Activated naive CD4-positive, alpha-beta T cell treated with Interleukin-2 at 50 U/mL for 16 hours (primary cell): Measurements from ENCODE around the gene FSCN2.

Experiments
- DNase-seq: peaks from one replicate; pipeline ENCODE4 v3.0.0-alpha.2; 2020

The FSCN2 gene

GRCh38 chr17:81491761-81492160 lies 36.4 kb upstream of the FSCN2 start:
- no peak for DNase-seq

DNA sequence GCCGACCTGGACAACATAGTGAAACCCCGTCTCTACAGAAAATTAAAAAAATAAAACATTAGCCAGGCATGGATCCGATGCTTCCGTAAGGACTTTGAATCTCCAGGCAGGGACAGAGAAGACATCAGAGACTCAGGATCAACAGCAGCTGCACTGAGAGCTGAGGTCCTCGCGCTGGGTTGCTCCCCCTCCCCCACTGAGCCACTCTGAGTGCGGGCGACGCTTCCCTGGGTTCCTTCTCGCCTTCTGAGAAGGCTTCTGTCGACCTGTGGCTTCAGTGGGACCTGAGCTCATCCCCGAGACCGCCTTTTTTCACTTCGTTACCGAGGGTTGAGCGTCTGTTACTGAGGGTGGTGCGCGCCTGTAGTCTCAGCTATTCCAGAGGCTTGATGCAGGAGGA lies 36.0 kb upstream of the FSCN2 start:
- DNase-seq, result no peak

DNA sequence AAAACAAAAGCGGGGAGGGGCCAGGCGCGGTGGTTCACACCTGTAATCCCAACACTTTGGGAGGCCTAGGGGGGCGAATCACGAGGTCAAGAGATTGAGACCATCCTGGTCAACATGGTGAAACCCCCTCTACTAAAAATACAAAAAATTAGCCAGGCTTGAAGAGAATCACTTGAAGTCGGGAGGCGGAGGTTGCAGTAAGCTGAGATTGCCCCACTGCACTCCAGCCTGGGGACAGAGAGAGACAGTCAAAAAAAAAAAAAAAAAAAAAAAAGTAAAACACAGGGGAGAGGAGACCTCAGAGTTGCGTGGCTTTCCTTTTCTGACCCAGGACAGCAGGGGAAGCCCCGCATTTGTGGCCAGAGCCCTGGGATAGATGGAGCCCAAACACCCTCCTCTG lies 35.5 kb upstream of the FSCN2 start:
- no peak for DNase-seq

GRCh38 chr17:81493198-81494038 lies 34.8 kb upstream of the FSCN2 start:
- DNase-seq, result no peak

DNA sequence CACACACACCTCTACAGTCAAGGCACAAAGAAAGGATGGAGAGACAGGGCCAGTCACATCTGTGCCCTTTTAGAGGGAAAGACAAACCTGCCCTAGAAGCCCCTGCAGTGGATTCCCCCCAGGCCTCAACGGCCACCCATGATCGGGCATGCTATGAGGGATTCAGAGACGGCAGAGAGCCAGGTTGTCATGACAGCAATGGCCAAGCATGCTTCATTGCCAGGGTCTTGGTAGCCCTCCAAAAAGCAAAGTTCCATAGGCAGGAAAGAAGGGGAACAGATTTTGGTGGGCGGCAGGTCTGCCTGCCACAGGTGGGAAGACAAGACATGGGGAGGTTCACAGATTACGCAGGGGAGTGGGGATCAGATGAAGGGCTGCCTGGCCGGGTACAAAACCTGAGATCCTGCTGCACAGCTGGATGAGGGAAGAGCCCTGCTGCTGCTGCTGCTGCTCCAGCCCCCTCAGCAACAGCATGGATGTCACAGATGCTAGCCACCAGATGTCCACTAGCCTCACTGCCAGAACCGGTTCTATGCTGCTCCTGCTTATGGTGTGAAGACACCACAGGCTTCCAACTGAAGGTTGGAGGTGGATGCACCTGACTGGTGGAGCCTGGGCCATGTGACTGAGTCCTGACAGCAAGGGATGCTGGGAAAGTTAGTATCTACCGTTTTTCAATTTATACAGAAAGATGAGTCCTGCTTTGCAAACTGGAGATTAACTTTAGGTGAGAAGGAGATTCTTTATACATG lies 33.4 kb upstream of the FSCN2 start:
- DNase-seq, result no peak

- DNase-seq, result no peak
These were observed 29.1 kb upstream of the FSCN2 start for GRCh38 chr17:81498953-81499600.

DNA sequence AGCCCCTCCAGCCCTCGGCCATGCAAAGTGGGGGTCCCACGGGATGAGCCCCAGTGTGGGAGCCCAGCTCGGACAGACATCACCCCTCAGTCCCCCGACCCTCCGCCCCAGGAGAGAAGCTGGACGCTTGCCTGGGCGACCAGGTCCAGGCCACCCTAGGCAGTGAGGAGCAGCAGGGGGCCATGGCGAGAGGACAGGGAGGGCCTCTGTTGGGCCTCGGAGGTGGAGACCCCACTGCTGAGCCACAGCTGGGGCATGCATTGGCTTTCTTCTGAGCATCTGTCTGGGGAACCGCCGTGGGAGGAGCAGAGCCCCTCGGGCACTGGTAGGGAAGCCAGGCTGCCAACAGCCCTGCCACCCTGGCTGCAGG lies 28.6 kb upstream of the FSCN2 start:
- DNase-seq, result no peak

- no peak for DNase-seq
These were observed 28.1 kb upstream of the FSCN2 start for GRCh38 chr17:81500047-81500446.

- no peak for DNase-seq
These were observed 25.6 kb upstream of the FSCN2 start for GRCh38 chr17:81502471-81503017.

GRCh38 chr17:81503619-81504018 lies 24.6 kb upstream of the FSCN2 start:
- no peak for DNase-seq

- no peak for DNase-seq
These were observed 19.5 kb upstream of the FSCN2 start for GRCh38 chr17:81508639-81509206.

DNA sequence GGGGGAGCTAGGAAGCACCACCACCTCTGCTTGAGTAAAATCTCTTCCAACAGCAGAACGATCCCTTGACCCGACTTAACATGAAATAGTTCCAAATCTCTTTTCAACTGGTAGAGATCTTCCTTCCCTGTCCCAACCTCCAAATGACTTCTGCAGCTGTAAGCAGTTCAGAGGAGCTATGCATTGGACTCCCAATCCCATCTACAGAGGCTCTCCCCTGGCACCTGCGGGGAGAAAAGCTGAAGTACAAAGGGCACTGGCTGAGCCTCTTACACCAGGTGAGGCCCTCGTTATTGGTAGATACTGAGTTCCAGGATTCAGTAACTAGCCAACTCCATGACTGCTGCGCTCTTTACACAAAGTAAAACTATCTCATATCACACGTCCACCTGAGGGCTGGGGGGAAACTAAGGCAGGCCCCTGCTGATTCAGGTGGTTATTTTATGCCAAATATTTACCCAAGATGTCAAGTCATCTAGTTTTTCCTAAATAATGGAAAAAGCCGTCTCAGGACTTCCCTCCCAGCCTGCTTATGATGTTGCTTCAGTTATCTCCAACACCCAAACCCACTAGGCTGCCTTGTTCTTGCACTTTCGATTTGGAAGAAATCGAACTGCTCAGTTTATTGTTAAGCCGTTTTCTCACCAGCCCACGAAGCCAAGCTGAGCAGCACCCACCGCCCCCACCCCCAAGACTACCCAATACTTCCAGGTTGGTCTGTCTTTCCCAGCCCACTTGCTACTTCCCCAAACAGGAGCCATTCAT lies 18.8 kb upstream of the FSCN2 start:
- peak; percentile 52 for DNase-seq

GRCh38 chr17:81509972-81510784 lies 18.0 kb upstream of the FSCN2 start:
- peak; percentile 23 for DNase-seq

DNA sequence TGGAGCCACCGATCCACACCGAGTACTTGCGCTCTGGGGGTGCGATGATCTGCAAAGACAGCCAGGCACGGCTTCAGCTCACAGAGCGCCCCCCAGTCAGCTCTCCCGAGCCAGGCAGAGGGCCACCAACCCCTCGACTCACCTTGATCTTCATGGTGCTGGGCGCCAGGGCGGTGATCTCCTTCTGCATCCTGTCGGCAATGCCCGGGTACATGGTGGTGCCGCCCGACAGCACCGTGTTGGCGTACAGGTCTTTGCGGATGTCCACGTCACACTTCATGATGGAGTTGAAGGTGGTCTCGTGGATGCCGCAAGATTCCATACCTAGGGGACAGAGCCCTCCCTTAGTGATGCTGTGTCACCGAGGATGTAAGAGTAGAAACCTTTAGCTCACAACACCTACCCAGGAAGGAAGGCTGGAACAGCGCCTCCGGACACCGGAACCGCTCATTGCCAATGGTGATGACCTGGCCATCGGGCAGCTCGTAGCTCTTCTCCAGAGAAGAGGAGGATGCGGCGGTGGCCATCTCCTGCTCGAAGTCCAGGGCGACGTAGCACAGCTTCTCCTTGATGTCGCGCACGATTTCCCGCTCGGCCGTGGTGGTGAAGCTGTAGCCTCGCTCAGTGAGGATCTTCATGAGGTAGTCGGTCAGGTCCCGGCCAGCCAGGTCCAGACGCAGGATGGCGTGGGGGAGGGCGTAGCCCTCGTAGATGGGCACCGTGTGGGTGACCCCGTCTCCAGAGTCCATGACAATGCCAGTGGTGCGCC lies 17.2 kb upstream of the FSCN2 start:
- peak; percentile 32 for DNase-seq

- DNase-seq, result no peak
These were observed 16.7 kb upstream of the FSCN2 start for GRCh38 chr17:81511554-81511803.

- peak; percentile 40 for DNase-seq
These were observed 16.2 kb upstream of the FSCN2 start for GRCh38 chr17:81511804-81512561.

DNA sequence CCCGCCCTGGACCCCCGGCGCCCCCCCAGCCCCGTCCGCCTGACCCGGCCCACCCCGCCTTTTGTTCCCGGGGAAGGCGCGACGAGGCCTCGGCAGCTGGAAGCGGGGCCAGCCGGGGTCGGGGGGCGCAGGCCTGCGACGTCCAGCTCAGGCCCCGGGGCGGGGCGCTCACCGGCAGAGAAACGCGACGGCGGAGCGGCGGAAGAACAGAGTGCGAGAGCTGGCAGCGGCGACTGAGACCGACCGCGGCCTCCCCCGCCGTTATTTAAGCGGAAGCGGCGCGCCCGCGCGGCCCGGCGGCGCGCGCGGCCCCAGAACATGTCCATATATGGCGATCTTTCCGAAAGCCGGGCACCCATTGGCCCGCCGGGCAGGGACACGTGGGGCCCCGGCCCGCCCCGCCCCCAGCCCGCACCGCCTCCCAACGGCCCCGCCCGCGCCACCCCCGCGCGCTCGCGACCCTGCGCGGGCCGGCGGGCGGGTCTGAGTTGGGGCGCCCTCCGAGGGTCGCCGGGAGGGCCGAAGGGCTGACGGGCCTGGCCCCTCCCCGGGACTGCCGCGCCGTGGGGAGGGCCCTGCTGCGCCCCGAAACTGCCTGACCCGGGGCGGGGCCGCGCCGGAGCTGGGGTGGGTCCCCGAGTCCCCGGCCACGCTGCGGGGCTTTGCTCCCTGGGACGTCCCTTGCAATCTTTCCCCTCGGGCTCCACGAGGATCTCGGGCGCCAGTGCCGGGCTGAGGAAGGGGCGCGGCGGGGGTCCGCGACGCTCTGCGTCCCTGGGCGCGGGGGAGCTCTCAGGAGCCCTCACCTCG lies 15.4 kb upstream of the FSCN2 start, which contains the start of gene ACTG1:
ACTG1 (minus strand) TSS at position 238 of the 810 bp plus-strand sequence. CDS start 445 bp downstream, outside the sequence.
- peak; percentile 91 for DNase-seq

DNA sequence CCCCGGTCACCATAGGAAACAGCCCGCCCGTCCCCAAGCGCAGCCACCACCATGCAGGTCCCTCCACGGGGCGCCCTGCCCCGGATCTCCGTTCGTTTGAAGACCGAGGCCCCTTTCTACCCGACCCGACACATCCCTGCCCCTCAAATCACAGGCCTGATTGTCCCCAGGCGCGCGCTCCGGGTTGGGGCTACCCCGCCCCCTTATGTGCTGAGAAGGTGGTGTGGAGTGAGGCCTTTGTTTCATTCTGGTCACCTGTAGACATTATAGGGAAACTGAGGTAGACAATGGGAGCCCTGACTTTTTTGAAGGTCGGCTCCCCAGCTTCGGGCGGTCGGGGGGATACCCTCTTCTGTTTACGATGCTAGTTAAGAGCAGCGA lies 14.8 kb upstream of the FSCN2 start:
- DNase-seq, result peak; percentile 67
